ENCODE measurements around the gene MYO5A.

The MYO5A gene

GRCh38 chr15:52361975-52362494, 166.6 kb downstream of the MYO5A start:
- DNase-seq (ENCODE audit: low read depth), result no peak

- DNase-seq (ENCODE audit: low read depth), result no peak
Observed at GRCh38 chr15:52361494-52361893, 167.2 kb downstream of the MYO5A start.

- no peak for DNase-seq (ENCODE audit: low read depth)
Observed at GRCh38 chr15:52360229-52361203, 168.2 kb downstream of the MYO5A start.

GRCh38 chr15:52359722-52360121, 169.0 kb downstream of the MYO5A start:
- no peak for DNase-seq (ENCODE audit: low read depth)

GRCh38 chr15:52357949-52358348, 170.7 kb downstream of the MYO5A start:
- DNase-seq (ENCODE audit: low read depth), result no peak

GRCh38 chr15:52352086-52352485, 176.6 kb downstream of the MYO5A start:
- DNase-seq (ENCODE audit: low read depth), result no peak

- DNase-seq (ENCODE audit: low read depth), result no peak
Observed at GRCh38 chr15:52351206-52351908, 177.3 kb downstream of the MYO5A start.

- no peak for DNase-seq (ENCODE audit: low read depth)
Observed at GRCh38 chr15:52350423-52350822, 178.3 kb downstream of the MYO5A start.

- no peak for DNase-seq (ENCODE audit: low read depth)
Observed at GRCh38 chr15:52349052-52349700, 179.5 kb downstream of the MYO5A start.

- DNase-seq (ENCODE audit: low read depth), result no peak
Observed at GRCh38 chr15:52348056-52348745, 180.5 kb downstream of the MYO5A start.

- DNase-seq (ENCODE audit: low read depth), result no peak
Observed at GRCh38 chr15:52344592-52344991, 184.1 kb downstream of the MYO5A start.

- no peak for DNase-seq (ENCODE audit: low read depth)
Observed at GRCh38 chr15:52343831-52344230, 184.8 kb downstream of the MYO5A start.

- DNase-seq (ENCODE audit: low read depth), result no peak
Observed at GRCh38 chr15:52340093-52340492, 188.6 kb downstream of the MYO5A start.

- DNase-seq (ENCODE audit: low read depth), result no peak
Observed at GRCh38 chr15:52338891-52339290, 189.8 kb downstream of the MYO5A start.

GRCh38 chr15:52338058-52338457, 190.6 kb downstream of the MYO5A start:
- DNase-seq (ENCODE audit: low read depth), result no peak

- DNase-seq (ENCODE audit: low read depth), result no peak
Observed at GRCh38 chr15:52337198-52337853, 191.4 kb downstream of the MYO5A start.

GRCh38 chr15:52336529-52336928, 192.2 kb downstream of the MYO5A start:
- no peak for DNase-seq (ENCODE audit: low read depth)

- DNase-seq (ENCODE audit: low read depth), result no peak
Observed at GRCh38 chr15:52334491-52335160, 194.1 kb downstream of the MYO5A start.

GRCh38 chr15:52331490-52332240, 197.0 kb downstream of the MYO5A start:
- peak; percentile 18 for DNase-seq (ENCODE audit: low read depth)

GRCh38 chr15:52329987-52330386, 198.7 kb downstream of the MYO5A start:
- DNase-seq (ENCODE audit: low read depth), result no peak

Data from T-helper 22 cell (primary cell).